ENCODE data around the gene METRNL.

Gene METRNL

DNA sequence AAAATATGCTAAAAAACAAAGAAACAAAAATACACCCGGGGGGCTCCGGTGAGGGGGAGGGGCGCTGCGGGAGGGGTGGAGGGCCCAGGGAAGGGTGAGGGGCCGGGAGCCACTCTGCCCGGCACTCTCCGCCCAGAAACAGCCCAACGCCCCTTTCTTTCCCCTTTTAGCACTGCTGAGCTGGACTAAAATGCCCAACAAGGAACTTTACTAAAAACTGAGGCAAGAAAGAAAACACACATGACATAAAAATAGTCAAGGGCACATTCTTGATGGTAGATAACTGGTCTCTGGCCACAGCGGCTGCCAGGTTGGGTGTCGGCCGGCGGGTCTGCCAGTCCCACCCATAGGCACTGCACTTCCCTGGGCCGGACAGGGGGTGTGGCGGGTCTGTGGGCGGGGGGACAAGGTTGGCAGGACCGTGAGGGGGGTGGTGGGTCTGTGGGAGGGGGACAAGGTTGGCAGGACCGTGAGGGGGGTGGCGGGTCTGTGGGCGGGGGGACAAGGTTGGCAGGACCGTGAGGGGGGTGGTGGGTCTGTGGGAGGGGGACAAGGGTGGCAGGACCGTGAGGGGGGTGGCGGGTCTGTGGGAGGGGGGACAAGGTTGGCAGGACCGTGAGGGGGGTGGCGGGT is 20.9 kb downstream of the METRNL start:
- no peak for TF ChIP-seq Cebpa-rat (IDR thresholded peaks at IDR 0.05)
- peak overlapping the region in 4 of 11 experiments; percentile 35 to 85 (median 60); a peak in 6 of 22 replicates for H3K27ac ChIP-seq
- H3K9me3 ChIP-seq (replicated peaks in 1 of 11), result peaks cover 0 to 11% (median 7%) of the 10 kb centered on the region in 11 experiments; a peak in 11 of 22 replicates
- peaks cover 2 to 19% (median 14%) of the 10 kb centered on the region in 11 experiments; a peak in 17 of 22 replicates for H3K36me3 ChIP-seq
- H3K27me3 ChIP-seq, result peaks cover 27 to 87% (median 64%) of the 10 kb centered on the region in 11 experiments
- H3K4me2 ChIP-seq, result peak overlapping the region; percentile 75 to 99 (median 92)
- peak overlapping the region in 5 of 10 experiments; percentile 36 to 53 (median 46); a peak in 10 of 20 replicates for H3K4me3 ChIP-seq
- H4K20me1 ChIP-seq, result peaks cover 21 to 69% (median 52%) of the 10 kb centered on the region in 11 experiments; a peak in 21 of 22 replicates
- H3K9ac ChIP-seq, result peak overlapping the region in 7 of 11 experiments; percentile 9 to 80 (median 53); a peak in 11 of 22 replicates
- peaks cover 48 to 82% (median 65%) of the 10 kb centered on the region in 10 experiments for H3K4me1 ChIP-seq

DNA sequence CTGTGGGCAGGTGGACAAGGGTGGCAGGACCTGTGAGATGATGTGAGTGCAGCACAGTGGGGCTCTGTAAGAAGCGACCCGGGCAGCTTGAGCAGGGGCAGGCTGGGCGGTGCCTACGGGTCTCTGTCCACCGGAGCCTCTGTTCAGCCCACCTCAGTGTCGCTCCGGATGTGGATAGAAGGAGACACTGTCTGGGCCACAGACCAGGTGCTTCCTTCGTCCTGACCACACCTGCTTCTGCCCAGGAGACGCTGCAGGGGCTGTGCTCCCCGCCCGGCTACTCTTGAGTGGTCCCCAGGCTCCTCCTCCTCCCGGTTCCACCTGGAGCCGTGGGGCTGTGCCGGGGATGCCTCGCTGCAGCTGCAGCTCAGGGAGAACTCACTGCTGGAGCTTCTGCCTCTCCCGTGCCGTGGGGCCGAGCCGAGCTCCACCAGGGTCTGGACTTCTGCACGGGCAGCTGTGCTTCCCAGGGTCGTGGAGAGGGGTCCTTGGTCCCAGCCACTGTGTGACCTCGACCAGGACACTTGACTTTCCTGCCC is 21.5 kb downstream of the METRNL start:
- no peak for TF ChIP-seq Cebpa-rat (IDR thresholded peaks at IDR 0.05)
- peaks cover 22 to 86% (median 63%) of the 10 kb centered on the region in 11 experiments for H3K27me3 ChIP-seq
- peak overlapping the region in 4 of 11 experiments; percentile 41 to 69 (median 57); a peak in 5 of 22 replicates for H3K27ac ChIP-seq
- H3K4me3 ChIP-seq, result peak overlapping the region in 4 of 10 experiments; percentile 3 to 35 (median 29); a peak in 5 of 20 replicates
- peak overlapping the region in 6 of 11 experiments; percentile 31 to 69 (median 38); a peak in 9 of 22 replicates for H3K9ac ChIP-seq
- peak overlapping the region; percentile 49 to 97 (median 85) for H3K4me2 ChIP-seq
- peaks cover 51 to 76% (median 64%) of the 10 kb centered on the region in 10 experiments for H3K4me1 ChIP-seq
- peaks cover 0 to 13% (median 8%) of the 10 kb centered on the region in 11 experiments; a peak in 16 of 22 replicates for H3K36me3 ChIP-seq
- peaks cover 0 to 11% (median 7%) of the 10 kb centered on the region in 11 experiments; a peak in 11 of 22 replicates for H3K9me3 ChIP-seq (replicated peaks in 1 of 11)
- peaks cover 16 to 63% (median 48%) of the 10 kb centered on the region in 11 experiments; a peak in 21 of 22 replicates for H4K20me1 ChIP-seq

DNA sequence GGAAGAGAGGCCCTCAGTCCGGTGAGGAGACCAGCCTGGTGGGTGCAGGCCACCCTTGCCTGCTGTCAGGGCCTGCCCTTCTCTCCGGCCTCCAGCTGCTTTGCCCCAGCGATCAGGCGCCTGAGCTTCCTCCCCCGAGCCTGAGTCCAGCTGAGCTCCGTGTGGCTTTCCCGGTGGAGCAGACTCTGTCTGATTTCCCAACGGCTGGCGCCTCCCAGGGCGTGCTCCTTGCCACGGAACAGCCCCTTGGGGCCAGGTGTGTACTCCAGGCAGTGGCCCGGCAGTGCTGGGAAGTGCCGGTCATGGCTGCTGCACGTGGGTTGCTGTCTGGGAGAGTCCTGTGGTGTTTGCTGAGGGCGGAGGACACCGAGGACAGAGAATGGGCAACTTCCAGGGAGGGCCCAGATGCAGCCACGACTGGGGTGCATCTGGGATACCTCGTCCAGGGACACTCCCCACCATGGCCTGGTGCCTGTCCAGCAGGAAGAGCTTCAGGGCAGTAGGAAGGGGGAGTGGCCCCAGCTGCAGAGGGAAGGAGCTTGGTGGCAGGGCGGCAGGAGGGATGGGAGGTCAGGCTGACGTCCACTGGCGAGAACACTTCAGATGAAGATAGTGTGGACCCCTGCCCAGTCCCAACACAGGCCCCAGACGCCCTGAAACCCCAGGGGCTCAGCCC is 22.5 kb downstream of the METRNL start:
- H3K9me3 ChIP-seq (replicated peaks in 1 of 11), result peaks cover 0 to 11% (median 7%) of the 10 kb centered on the region in 11 experiments; a peak in 11 of 22 replicates
- H3K4me3 ChIP-seq, result peak overlapping the region in 2 of 10 experiments; percentile 28 to 35; a peak in 2 of 20 replicates
- H3K27me3 ChIP-seq, result peaks cover 11 to 86% (median 63%) of the 10 kb centered on the region in 11 experiments
- H3K4me1 ChIP-seq, result peaks cover 52 to 78% (median 62%) of the 10 kb centered on the region in 10 experiments
- peak overlapping the region; percentile 49 to 97 (median 85) for H3K4me2 ChIP-seq
- H4K20me1 ChIP-seq, result peaks cover 5 to 53% (median 37%) of the 10 kb centered on the region in 11 experiments; a peak in 21 of 22 replicates
- peak overlapping the region in 5 of 11 experiments; percentile 37 to 69 (median 55); a peak in 7 of 22 replicates for H3K27ac ChIP-seq
- H3K36me3 ChIP-seq, result peaks cover 0 to 3% (median 0%) of the 10 kb centered on the region in 11 experiments; a peak in 5 of 22 replicates
- TF ChIP-seq Cebpa-rat (IDR thresholded peaks at IDR 0.05), result no peak
- peak overlapping the region in 6 of 11 experiments; percentile 5 to 69 (median 38); a peak in 9 of 22 replicates for H3K9ac ChIP-seq

DNA sequence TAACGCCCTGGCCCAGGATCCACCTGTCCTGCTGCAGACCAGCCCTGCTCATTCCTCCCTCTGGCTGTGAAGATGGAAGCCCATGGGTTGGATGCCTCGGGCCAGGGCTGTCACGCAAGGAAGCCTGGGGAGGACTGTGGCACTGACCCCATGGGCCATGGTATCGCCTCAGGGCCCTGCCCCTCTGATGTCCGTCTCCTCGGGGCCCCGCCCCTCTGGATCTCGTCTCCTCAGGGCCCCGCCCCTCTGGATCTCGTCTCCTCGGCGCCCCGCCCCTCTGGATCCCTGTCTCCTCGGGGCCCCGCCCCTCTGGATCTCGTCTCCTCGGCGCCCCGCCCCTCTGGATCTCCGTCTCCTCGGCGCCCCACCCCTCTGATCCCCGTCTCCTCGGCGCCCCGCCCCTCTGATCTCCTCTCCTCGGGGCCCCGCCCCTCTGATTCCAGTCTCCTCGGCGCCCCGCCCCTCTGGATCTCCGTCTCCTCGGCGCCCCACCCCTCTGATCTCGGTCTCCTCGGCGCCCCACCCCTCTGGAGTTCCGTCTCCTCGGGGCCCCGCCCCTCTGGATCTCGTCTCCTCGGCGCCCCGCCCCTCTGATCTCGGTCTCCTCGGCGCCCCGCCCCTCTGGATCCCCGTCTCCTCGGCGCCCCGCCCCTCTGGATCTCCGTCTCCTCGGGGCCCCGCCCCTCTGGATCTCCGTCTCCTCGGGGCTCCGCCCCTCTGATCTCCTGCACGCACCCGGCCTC is 24.0 kb downstream of the METRNL start:
- H3K4me1 ChIP-seq, result peaks cover 40 to 74% (median 58%) of the 10 kb centered on the region in 10 experiments
- H3K4me2 ChIP-seq, result peak overlapping the region in 7 of 11 experiments; percentile 20 to 97 (median 91); a peak in 11 of 22 replicates
- H4K20me1 ChIP-seq, result peaks cover 0 to 45% (median 26%) of the 10 kb centered on the region in 11 experiments; a peak in 17 of 22 replicates
- H3K4me3 ChIP-seq, result no peak overlapping the region
- H3K9ac ChIP-seq, result no peak overlapping the region
- H3K27ac ChIP-seq, result peak overlapping the region in 1 of 11 experiments; percentile 40; a peak in 1 of 22 replicates
- peaks cover 11 to 76% (median 56%) of the 10 kb centered on the region in 11 experiments; a peak in 21 of 22 replicates for H3K27me3 ChIP-seq
- peaks cover 0 to 11% (median 7%) of the 10 kb centered on the region in 11 experiments; a peak in 12 of 22 replicates for H3K9me3 ChIP-seq (replicated peaks in 1 of 11)
- no peak for TF ChIP-seq Cebpa-rat (IDR thresholded peaks at IDR 0.05)
- H3K36me3 ChIP-seq, result no peaks in the 10 kb centered on the region

DNA sequence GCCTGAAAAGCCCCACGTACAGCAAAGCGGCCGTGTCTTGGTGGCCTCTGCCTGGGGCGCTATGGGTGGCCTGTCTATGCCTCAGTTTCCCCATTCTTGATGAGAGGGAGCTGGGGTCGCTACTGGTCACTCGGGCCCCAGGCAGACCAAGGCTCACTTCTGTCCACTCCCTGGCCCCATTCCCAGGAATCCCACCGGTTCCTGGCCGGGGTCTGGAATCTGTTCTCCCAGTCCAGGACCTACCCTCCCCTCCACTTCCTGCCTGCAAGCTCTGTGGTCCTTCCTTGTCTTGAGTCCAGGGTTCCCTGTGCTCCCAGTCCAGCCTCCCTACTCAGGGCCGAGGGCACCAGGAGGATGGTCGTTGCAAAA is 24.5 kb downstream of the METRNL start:
- Histone ChIP-seq H3K9ac (no peak overlapping the region), H3K4me1 (peaks cover 34 to 68% (median 52%) of the 10 kb centered on the region in 10 experiments), H3K4me2 (no peak overlapping the region), H3K4me3 (no peak overlapping the region), H3K27ac (no peak overlapping the region), H3K36me3 (no peaks in the 10 kb centered on the region), H3K27me3 (peaks cover 13 to 71% (median 53%) of the 10 kb centered on the region in 11 experiments; a peak in 20 of 22 replicates), H3K9me3 (replicated peaks in 1 of 11) (peaks cover 0 to 11% (median 7%) of the 10 kb centered on the region in 11 experiments; a peak in 12 of 22 replicates), H4K20me1 (peaks cover 0 to 39% (median 20%) of the 10 kb centered on the region in 11 experiments; a peak in 17 of 22 replicates)
- TF ChIP-seq Cebpa-rat (IDR thresholded peaks at IDR 0.05), result no peak

DNA sequence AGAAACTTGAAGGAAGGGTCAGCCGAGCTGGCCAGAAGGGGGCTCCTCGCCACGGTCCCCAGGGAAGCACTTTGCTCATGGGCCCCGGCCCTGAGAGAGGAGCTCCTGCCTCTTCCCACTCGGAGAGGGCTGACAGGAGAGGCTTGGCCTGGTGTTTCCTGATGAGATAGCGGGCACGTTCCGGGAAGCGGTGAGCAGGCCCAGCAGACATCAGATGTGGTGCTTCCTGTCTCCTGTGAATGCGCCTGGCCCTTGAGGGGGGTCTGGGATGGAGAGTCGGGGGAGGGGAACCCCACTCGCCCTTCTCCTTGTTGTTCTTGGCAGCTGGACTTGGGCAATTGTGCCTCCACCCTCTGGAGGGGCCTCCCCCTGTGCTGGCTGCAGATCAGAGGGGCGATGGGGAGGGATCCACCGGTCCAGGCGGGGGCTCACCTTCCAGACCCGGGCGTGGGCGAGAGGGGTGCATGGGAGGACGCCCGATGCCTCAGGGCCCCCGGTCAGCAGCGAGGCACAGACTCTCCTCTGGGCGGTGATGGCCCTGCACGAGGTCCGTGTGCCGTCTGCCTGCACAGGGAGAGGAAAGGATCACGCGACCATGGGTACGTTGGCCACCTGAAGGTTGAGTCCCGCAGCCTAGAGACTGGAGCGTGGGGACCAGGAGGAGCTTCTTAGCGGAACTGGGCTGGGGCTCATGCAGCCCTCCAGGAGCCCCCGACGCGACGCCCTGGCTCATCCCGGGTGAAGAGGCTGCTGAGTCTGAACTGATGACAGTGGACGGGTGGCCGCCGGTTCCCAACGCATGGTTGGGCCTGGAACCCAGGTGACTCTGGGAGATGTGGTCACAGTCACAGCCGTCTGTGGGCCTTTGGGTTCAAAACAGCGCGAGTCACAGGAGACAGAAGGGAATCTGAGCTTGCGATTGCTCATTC is 25.4 kb downstream of the METRNL start:
- peaks cover 11 to 62% (median 44%) of the 10 kb centered on the region in 11 experiments; a peak in 20 of 22 replicates for H3K27me3 ChIP-seq
- H3K9ac ChIP-seq, result no peak overlapping the region

DNA sequence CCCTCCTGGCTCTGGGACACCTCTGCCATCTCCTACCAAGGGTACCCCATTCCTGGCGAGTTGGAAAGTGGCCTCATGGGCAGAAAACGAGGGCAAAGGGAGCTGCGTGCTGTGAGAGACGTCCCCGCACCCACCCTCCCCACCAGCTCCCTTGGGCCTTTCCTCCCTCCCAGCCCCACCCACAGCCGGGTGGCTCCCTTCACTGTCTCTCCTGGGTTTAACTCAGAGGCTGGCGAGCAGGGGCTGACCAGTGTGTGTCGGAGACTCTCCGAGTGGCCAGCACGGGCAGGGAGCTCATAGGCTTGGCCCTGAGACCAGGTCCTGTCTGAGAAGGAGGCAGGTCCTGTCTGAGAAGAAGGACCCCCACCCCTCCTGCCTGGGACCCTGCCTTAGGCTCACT is 26.1 kb downstream of the METRNL start:
- Histone ChIP-seq H3K27me3 (peaks cover 11 to 55% (median 38%) of the 10 kb centered on the region in 11 experiments; a peak in 20 of 22 replicates), H3K27ac (no peak overlapping the region), H4K20me1 (peaks cover 0 to 33% (median 11%) of the 10 kb centered on the region in 11 experiments; a peak in 16 of 22 replicates), H3K9me3 (replicated peaks in 1 of 11) (peaks cover 0 to 11% (median 7%) of the 10 kb centered on the region in 11 experiments; a peak in 12 of 22 replicates), H3K4me3 (no peak overlapping the region), H3K36me3 (no peaks in the 10 kb centered on the region), H3K4me2 (peak overlapping the region in 3 of 11 experiments; percentile 10 to 36 (median 26); a peak in 3 of 22 replicates), H3K9ac (no peak overlapping the region), H3K4me1 (peaks cover 19 to 53% (median 38%) of the 10 kb centered on the region in 10 experiments)
- TF ChIP-seq Cebpa-rat (IDR thresholded peaks at IDR 0.05), result no peak

More for the DNA sequence above, 25.4 kb downstream of the METRNL start:
- Histone ChIP-seq H4K20me1 (peaks cover 0 to 32% (median 13%) of the 10 kb centered on the region in 11 experiments; a peak in 16 of 22 replicates), H3K4me3 (no peak overlapping the region), H3K4me2 (peak overlapping the region in 4 of 11 experiments; percentile 5 to 36 (median 18); a peak in 3 of 22 replicates), H3K27ac (no peak overlapping the region), H3K4me1 (peaks cover 25 to 59% (median 43%) of the 10 kb centered on the region in 10 experiments), H3K9me3 (replicated peaks in 1 of 11) (peaks cover 0 to 11% (median 7%) of the 10 kb centered on the region in 11 experiments; a peak in 12 of 22 replicates), H3K36me3 (no peaks in the 10 kb centered on the region)
- TF ChIP-seq Cebpa-rat (IDR thresholded peaks at IDR 0.05), result no peak

Measured in BLaER1 treated with 17β-estradiol and CSF1 and Interleukin-3, amounts not matched to agents 10 nM and 100 nM (cell line).